Gastroesophageal sphincter (tissue), 4 donors: ENCODE data around the gene MEAF6. TPM values are rescaled to one million over a fixed set of nuclear protein-coding genes. Genes with fewer than 3 reads are reported as not detected.

Experiments
- ATAC-seq: fragments of 150-250 bp; one replicate; pipeline ENCODE4 v1.9.1; 2016; ENCODE audit warnings: mild to moderate bottlenecking, moderate library complexity
- H3K27ac ChIP-seq, 4 donors: fragments of 200-600 bp; sonication (generic) in 3 of 4; 1 replicate in 3 of 4; 2 replicates in 1 of 4; pipeline ENCODE4 v1.5.1; 2016 to 2019
- H3K27me3 ChIP-seq: fragments of 200-600 bp; sonication (generic); one replicate; pipeline ENCODE4 v1.5.1; 2019
- H3K36me3 ChIP-seq, 2 donors: fragments of 200-600 bp; sonication (generic); one replicate each; pipeline ENCODE4 v1.5.1; 2019; ENCODE audit warnings: control low read depth in 1 of 2
- H3K4me1 ChIP-seq, 3 donors: fragments of 200-600 bp; sonication (generic); 1 replicate in 2 of 3; 2 replicates in 1 of 3; pipeline ENCODE4 v1.5.1; 2016 to 2019; ENCODE audit warnings: control low read depth in 2 of 3
- H3K4me3 ChIP-seq, 2 donors: fragments of 200-600 bp; sonication (generic); one replicate each; pipeline ENCODE4 v1.5.1; 2019; ENCODE audit warnings: mild to moderate bottlenecking in 1 of 2, moderate library complexity in 1 of 2
- H3K9me3 ChIP-seq, 3 donors: fragments of 200-600 bp; sonication (generic); one replicate each; pipeline ENCODE4 v1.5.1; 2017 to 2019; ENCODE audit warnings: control low read depth in 2 of 3
- CTCF ChIP-seq, 4 experiments: fragments of 200-600 bp in 2 of 4; fragments of 450-650 bp in 2 of 4; sonication (generic) in 1 of 4; IDR thresholded peaks; one replicate each; pipeline ENCODE4 v1.5.1; 2017 to 2019; ENCODE audit warnings: antibody characterized with exemption in 4 of 4, mild to moderate bottlenecking in 2 of 4, moderate library complexity in 2 of 4
- EP300 ChIP-seq: sonication (generic); formaldehyde crosslinking; IDR thresholded peaks from one replicate; pipeline ENCODE4 v1.6.1; 2017; ENCODE audit warnings: antibody characterized with exemption, mild to moderate bottlenecking
- POLR2A ChIP-seq, 2 donors: fragments of 450-650 bp; IDR thresholded peaks; one replicate each; pipeline ENCODE4 v1.6.1; 2017; ENCODE audit warnings: antibody characterized with exemption in 2 of 2, mild to moderate bottlenecking in 2 of 2, moderate library complexity in 1 of 2
- POLR2AphosphoS5 ChIP-seq: sonication (generic); formaldehyde crosslinking; IDR thresholded peaks from one replicate; pipeline ENCODE4 v1.6.1; 2017; ENCODE audit warnings: antibody characterized with exemption
- WGBS, 2 donors: methylation state at CpG; one replicate each; pipeline ENCODE4 v1.1.5; 2018; ENCODE audit warnings: low coverage in 1 of 2; 5-methylcytosine and 5-hydroxymethylcytosine counted together
- total RNA-seq, 4 donors: library from RNA; depleted of rRNA; stranded (reverse); fragments of >200 nt; gene quantifications; one replicate each; pipeline ENCODE4 v1.1.0, GENCODE V29; 2016

The MEAF6 gene
- total RNA-seq, 4 donors from 2014 or later = 89.7 to 129 (median 100) TPM

DNA sequence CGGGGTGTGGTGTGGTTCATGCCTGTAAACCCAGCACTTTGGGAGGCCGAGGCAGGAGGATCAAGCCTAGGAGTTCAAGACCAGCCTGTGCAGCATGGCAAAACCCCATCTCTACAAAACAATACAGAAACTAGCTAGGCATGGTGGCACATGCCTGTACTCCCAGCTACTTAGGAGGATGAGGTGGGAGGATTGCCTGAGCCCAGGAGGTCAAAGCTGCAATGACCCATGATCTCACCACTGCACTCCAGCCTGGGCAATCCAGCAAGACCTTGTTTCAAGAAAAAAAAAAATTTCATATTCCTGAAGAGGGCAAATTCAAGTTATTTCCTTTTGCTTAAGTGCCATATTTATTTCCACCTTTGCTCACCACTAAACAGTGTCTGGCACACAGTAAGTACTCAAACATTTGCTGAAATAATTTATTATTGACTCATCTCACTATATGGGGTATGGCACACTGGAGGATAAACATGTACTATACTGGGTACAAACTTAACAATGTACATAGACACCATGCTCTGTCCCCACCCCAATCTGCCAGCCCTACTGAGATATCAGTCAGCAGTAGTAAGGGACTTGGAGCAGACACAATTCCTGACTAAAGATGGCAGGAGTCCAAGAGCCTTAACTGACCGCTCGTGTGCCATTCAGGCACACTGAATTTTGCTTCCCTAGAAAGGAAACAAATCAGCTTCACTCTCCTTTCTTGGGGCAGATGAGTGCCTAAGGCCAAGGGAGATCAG is 15.5 kb downstream of the MEAF6 start:
- no peak overlapping the region for H3K4me3 ChIP-seq
- ATAC-seq = no peak
- peak overlapping the region; percentile 27 to 69 (median 56) for H3K27ac ChIP-seq
- H3K9me3 ChIP-seq = no peaks in the 10 kb centered on the region
- H3K27me3 ChIP-seq = no peaks in the 10 kb centered on the region
- peaks cover 0 to 26% (median 11%) of the 10 kb centered on the region in 3 donors for H3K4me1 ChIP-seq
- WGBS, 2 donors = 56 to 67% methylated on average over 3 to 4 of the region's 4 CpGs
- peaks cover 0 to 60% of the 10 kb centered on the region in 2 donors for H3K36me3 ChIP-seq
- TF ChIP-seq EP300 (no peak), POLR2AphosphoS5 (peak; percentile 30)

DNA sequence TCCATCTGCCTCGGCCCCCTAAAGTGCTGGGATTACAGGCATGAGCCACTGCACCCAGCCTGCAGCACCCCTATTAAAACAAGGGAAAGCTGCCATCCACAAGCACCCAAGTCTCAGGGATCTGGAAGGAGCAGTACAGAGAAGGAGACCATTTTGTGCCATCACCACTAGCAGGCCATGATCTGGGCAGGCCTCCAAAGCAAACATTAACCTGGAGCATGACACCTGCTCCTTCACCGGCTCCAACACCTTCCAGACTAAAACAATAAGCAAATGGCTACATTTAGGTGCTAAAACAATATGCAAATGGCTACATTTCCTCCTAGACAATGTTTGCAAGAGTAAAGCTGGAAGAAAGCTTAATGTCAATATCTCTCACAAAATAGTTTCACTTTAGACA is 16.7 kb downstream of the MEAF6 start:
- 40% methylated on average over 1 of the region's 2 CpGs; no CpG with 5 or more reads in 1 of the 2 donors for WGBS, 2 donors
- ATAC-seq = no peak

GRCh38 chr1:37495875-37496274 is 18.7 kb downstream of the MEAF6 start:
- no peak for ATAC-seq
- Histone ChIP-seq H3K4me3 (no peak overlapping the region), H3K36me3 (peaks cover 0 to 65% of the 10 kb centered on the region in 2 donors), H3K4me1 (peaks cover 0 to 26% (median 11%) of the 10 kb centered on the region in 3 donors), H3K27ac (no peak overlapping the region), H3K27me3 (no peaks in the 10 kb centered on the region), H3K9me3 (no peaks in the 10 kb centered on the region)
- TF ChIP-seq CTCF (IDR thresholded peaks at IDR 0.05) (no peak), POLR2AphosphoS5 (no peak), EP300 (no peak), POLR2A (IDR thresholded peaks at IDR 0.05) (no peak)
- 73 to 76% methylated on average over 1 of the region's 1 CpG for WGBS, 2 donors

More for the DNA sequence above, 16.7 kb downstream of the MEAF6 start:
- H3K27me3 ChIP-seq = no peaks in the 10 kb centered on the region
- H3K4me3 ChIP-seq = no peak overlapping the region
- H3K36me3 ChIP-seq = peaks cover 0 to 60% of the 10 kb centered on the region in 2 donors
- H3K9me3 ChIP-seq = no peaks in the 10 kb centered on the region
- TF ChIP-seq CTCF (IDR thresholded peaks at IDR 0.05) (no peak), POLR2A (IDR thresholded peaks at IDR 0.05) (no peak), EP300 (no peak), POLR2AphosphoS5 (no peak)
- peaks cover 0 to 26% (median 11%) of the 10 kb centered on the region in 3 donors for H3K4me1 ChIP-seq
- no peak overlapping the region for H3K27ac ChIP-seq

DNA sequence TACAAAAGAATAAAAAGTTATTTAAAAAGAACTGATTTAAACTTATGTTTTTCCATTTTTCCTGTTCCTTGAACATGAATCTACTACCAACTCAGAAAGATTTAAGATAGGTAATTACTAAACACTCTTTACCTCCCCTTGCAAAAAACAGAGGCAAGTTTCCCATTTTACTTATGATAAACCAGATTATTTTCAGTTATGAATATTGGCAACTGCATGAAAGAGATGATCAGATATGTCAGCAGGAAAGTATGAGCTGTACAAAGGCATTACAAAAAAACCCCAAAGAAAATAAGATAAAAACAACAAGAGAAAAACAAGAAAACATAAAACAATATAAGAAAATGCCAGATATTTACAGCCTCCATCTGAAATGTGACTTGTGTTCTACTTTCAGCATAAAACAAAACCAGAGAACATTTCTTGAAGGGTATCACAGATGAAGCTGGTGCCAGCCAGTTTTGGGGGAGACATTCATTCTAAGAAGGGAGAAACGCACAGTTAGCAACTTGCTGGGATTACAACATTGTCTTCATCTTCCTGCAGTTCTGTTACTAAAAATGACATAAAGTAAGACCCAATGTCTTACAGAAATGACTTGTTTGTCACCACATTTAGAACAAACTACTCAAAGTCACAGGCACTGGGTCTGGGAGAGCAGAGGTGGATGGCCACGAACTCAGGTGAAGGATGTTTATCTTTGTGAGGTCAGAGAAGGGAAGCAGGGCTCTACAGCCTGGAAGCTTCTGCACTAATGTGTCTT is 21.0 kb downstream of the MEAF6 start:
- Histone ChIP-seq H3K27ac (no peak overlapping the region), H3K27me3 (no peaks in the 10 kb centered on the region), H3K4me1 (peaks cover 0 to 9% (median 0%) of the 10 kb centered on the region in 3 donors), H3K4me3 (no peak overlapping the region), H3K36me3 (peaks cover 0 to 79% of the 10 kb centered on the region in 2 donors), H3K9me3 (no peaks in the 10 kb centered on the region)
- WGBS, 2 donors = 72 to 74% methylated on average over 2 of the region's 2 CpGs
- no peak for ATAC-seq
- TF ChIP-seq CTCF (IDR thresholded peaks at IDR 0.05) (no peak), EP300 (no peak), POLR2AphosphoS5 (no peak), POLR2A (IDR thresholded peaks at IDR 0.05) (no peak)

DNA sequence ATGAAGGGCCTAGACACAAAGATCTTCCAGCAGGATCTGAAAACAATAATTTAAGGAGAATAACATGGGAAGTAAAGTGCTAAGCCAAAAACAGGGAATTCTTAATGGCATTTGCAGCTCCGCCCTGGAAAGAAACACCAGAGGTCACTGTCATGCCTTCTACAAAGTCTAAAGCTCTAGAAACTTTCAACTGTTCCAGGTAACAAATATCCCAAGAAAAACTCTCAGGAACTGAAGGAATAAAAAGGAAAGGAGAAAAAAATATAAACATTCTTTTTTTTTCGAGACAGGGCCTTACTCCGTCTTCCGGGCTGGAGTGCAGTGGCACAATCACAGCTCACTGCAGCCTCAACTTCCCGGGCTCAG is 27.0 kb downstream of the MEAF6 start:
- ATAC-seq = no peak
- TF ChIP-seq CTCF (IDR thresholded peaks at IDR 0.05) (no peak), POLR2A (IDR thresholded peaks at IDR 0.05) (no peak), EP300 (no peak), POLR2AphosphoS5 (no peak)
- Histone ChIP-seq H3K36me3 (peaks cover 0 to 74% of the 10 kb centered on the region in 2 donors), H3K27me3 (no peaks in the 10 kb centered on the region), H3K4me1 (peaks cover 3 to 44% (median 30%) of the 10 kb centered on the region in 3 donors), H3K4me3 (no peak overlapping the region), H3K9me3 (no peaks in the 10 kb centered on the region), H3K27ac (peak overlapping the region in 3 of 4 donors; percentile 67 to 81 (median 81))
- 63 to 100% methylated on average over 2 to 5 of the region's 5 CpGs for WGBS, 2 donors
